ENCODE results near the gene KIF20B. TPM values are rescaled to one million over a fixed set of nuclear protein-coding genes. Genes with fewer than 3 reads are reported as not detected.

The KIF20B gene
- total RNA-seq, 4 donors from 2014 or later, result 1.4 to 2.1 (median 1.8) TPM

DNA sequence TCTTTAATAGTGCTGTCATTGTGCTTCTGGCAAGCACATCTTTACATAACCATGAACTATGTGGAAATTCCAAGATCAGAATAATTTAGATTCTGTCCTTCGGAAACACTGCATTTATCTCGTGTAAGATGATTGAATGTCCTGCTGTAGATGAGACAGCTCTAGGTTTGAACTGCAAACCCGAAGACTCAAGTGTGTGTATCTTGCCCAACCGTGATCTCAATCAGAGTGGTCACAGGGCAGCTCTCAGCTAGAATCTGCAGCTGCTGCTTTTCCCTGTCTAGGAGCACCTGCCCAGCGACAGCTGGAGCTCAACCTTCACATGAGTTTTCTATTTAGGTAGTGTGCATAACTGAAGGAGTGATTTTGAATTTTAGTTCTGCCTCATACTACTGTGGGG, 17.5 kb upstream of the KIF20B start:
- Histone ChIP-seq H3K4me1 (no peaks in the 10 kb centered on the region), H3K27me3 (no peaks in the 10 kb centered on the region), H3K36me3 (no peaks in the 10 kb centered on the region), H3K9me3 (no peaks in the 10 kb centered on the region), H3K27ac (replicated peaks in 1 of 4) (no peak overlapping the region), H3K4me3 (no peak overlapping the region)
- intact Hi-C loops (cut with DNase I), result no loop called here
- WGBS, result 61% methylated on average over 5 of the region's 5 CpGs
- DNase-seq (ENCODE audit: extremely low spot score), result no peak
- TF ChIP-seq POLR2AphosphoS5 (IDR thresholded peaks at IDR 0.05), result no peak
- TF ChIP-seq POLR2A (IDR thresholded peaks at IDR 0.05; ENCODE audit: low read depth), result no peak

DNA sequence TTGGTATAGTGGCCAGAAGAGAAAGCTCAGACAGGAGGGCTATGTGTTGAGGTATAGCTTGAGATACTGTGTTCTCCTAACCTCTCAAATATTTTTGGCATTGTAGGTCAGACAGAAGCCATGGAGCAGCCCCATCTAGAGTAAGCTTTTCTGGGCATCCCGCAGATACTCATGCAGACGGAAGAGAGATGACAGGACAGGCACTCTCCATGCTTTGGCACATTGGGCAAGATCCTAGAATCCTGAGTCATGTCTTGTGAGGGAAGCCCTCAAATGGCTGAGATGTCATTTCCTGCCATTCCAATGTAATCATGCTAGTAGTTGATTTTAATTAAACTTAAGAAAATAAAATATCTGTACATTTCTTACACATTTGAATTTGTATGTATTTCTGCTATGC, 16.8 kb upstream of the KIF20B start:
- no peaks in the 10 kb centered on the region for H3K9me3 ChIP-seq
- no peak overlapping the region for H3K27ac ChIP-seq (replicated peaks in 1 of 4)
- DNase-seq (ENCODE audit: extremely low spot score), result no peak
- TF ChIP-seq POLR2A (IDR thresholded peaks at IDR 0.05; ENCODE audit: low read depth), result no peak
- no peak for TF ChIP-seq POLR2AphosphoS5 (IDR thresholded peaks at IDR 0.05)
- TF ChIP-seq, protein P1, sequence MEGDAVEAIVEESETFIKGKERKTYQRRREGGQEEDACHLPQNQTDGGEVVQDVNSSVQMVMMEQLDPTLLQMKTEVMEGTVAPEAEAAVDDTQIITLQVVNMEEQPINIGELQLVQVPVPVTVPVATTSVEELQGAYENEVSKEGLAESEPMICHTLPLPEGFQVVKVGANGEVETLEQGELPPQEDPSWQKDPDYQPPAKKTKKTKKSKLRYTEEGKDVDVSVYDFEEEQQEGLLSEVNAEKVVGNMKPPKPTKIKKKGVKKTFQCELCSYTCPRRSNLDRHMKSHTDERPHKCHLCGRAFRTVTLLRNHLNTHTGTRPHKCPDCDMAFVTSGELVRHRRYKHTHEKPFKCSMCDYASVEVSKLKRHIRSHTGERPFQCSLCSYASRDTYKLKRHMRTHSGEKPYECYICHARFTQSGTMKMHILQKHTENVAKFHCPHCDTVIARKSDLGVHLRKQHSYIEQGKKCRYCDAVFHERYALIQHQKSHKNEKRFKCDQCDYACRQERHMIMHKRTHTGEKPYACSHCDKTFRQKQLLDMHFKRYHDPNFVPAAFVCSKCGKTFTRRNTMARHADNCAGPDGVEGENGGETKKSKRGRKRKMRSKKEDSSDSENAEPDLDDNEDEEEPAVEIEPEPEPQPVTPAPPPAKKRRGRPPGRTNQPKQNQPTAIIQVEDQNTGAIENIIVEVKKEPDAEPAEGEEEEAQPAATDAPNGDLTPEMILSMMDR (IDR thresholded peaks at IDR 0.05), result no peak
- no peak for TF ChIP-seq EP300 (IDR thresholded peaks at IDR 0.05)
- no peak overlapping the region for H3K4me3 ChIP-seq
- WGBS, result 86% methylated on average over 2 of the region's 2 CpGs
- intact Hi-C loops (cut with DNase I), result no loop called here
- H3K36me3 ChIP-seq, result no peaks in the 10 kb centered on the region
- H3K27me3 ChIP-seq, result no peaks in the 10 kb centered on the region
- no peaks in the 10 kb centered on the region for H3K4me1 ChIP-seq

DNA sequence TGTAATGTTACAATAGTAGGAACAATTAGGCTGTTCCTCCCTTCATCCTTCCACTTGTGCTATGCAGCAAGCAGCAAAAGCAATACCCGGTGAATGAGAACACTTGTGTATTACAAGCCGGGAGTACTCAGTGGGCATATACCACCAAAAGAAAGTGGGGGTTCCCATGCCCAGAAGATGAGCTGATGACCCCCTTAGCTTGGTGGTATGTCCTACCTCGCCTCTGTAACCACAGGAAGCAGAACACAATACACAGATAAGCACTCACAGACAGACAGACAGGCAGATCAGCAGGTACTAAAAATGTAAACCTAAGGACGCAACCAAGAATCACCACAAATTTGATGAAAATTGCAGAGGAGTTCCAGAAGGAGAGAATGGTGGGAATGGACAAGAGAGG, 15.5 kb upstream of the KIF20B start:
- intact Hi-C loops (cut with DNase I), result no loop called here
- no peaks in the 10 kb centered on the region for H3K36me3 ChIP-seq
- no peaks in the 10 kb centered on the region for H3K4me1 ChIP-seq
- H3K27ac ChIP-seq (replicated peaks in 1 of 4), result no peak overlapping the region
- no peaks in the 10 kb centered on the region for H3K9me3 ChIP-seq
- H3K4me3 ChIP-seq, result no peak overlapping the region
- H3K27me3 ChIP-seq, result no peaks in the 10 kb centered on the region
- whole genome bisulfite sequencing, result 95% methylated on average over 4 of the region's 4 CpGs
- no peak for DNase-seq (ENCODE audit: extremely low spot score)
- no peak for TF ChIP-seq EP300 (IDR thresholded peaks at IDR 0.05)
- TF ChIP-seq POLR2AphosphoS5 (IDR thresholded peaks at IDR 0.05), result no peak
- TF ChIP-seq POLR2A (IDR thresholded peaks at IDR 0.05; ENCODE audit: low read depth), result no peak
- TF ChIP-seq, protein P1 (IDR thresholded peaks at IDR 0.05), result no peak

DNA sequence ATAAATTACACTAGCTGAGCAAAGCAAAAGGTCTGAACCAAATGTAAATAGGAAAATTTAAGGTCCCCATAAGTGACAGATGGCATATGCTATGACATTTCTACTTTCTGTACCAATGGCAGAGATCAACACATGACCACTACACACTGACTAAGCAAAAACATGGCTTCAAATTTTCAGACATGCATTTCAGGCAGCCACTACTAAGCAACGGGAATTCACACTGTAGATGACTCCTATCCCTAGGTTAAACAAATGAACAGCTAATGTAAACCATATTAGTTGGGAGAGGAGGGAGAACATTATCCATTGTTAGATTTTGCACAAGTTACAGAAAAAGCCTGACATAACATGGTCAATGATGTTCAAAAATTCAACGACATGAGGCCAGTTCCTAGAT, 11.4 kb upstream of the KIF20B start:
- intact Hi-C loops (cut with DNase I), result no loop called here
- Histone ChIP-seq H3K4me3 (no peak overlapping the region), H3K27ac (replicated peaks in 1 of 4) (no peak overlapping the region), H3K27me3 (no peaks in the 10 kb centered on the region), H3K36me3 (no peaks in the 10 kb centered on the region), H3K4me1 (no peaks in the 10 kb centered on the region), H3K9me3 (no peaks in the 10 kb centered on the region)
- no peak for DNase-seq (ENCODE audit: extremely low spot score)
- 47% methylated on average over 2 of the region's 2 CpGs for WGBS
- TF ChIP-seq, protein P1 (IDR thresholded peaks at IDR 0.05), result no peak
- TF ChIP-seq POLR2A (IDR thresholded peaks at IDR 0.05; ENCODE audit: low read depth), result no peak
- TF ChIP-seq EP300 (IDR thresholded peaks at IDR 0.05), result no peak
- TF ChIP-seq POLR2AphosphoS5 (IDR thresholded peaks at IDR 0.05), result no peak

DNA sequence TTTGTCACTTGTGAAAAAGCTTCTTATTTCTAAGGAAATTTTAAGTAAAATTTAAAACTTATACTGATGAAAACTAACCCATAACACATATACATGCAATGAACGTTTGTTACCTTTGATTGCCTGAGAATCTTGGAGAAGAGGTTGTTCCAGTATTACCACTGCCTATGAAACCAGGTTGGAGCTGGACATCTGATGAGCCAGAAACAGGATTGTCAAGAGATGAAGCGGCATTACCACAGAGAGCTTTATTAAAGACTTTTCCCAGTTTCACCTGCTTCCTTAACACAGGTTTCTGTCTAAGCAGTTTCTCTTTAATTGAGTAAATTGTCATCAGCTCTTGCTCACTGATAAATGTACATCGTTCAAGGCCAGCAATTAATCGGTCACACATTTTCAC, 9.0 kb upstream of the KIF20B start:
- Histone ChIP-seq H3K36me3 (no peaks in the 10 kb centered on the region), H3K4me1 (no peaks in the 10 kb centered on the region), H3K27me3 (no peaks in the 10 kb centered on the region), H3K27ac (replicated peaks in 1 of 4) (no peak overlapping the region), H3K4me3 (no peak overlapping the region), H3K9me3 (no peaks in the 10 kb centered on the region)
- intact Hi-C loops (cut with DNase I), result no loop called here
- DNase-seq (ENCODE audit: extremely low spot score), result no peak
- 73% methylated on average over 4 of the region's 4 CpGs for WGBS
- TF ChIP-seq POLR2AphosphoS5 (IDR thresholded peaks at IDR 0.05) (no peak), POLR2A (IDR thresholded peaks at IDR 0.05; ENCODE audit: low read depth) (no peak), EP300 (IDR thresholded peaks at IDR 0.05) (no peak)
- TF ChIP-seq, protein P1 (IDR thresholded peaks at IDR 0.05), result no peak
